Activated CD8-positive, alpha-beta memory T cell treated with anti-CD3 and anti-CD28 coated beads, Interleukin-2, amount 10 ng/mL, durations not matched to agents 7 days and 5 days (primary cell): ENCODE measurements around the gene KCNE3. TPM values are rescaled to one million over a fixed set of nuclear protein-coding genes. Genes with fewer than 3 reads are reported as not detected.
A peak's percentile ranks its signal among the peaks of the same experiment; 100 is the strongest.

Experiments used
- ATAC-seq: fragments of 150-1000 bp; cut with Tn5 transposase; one replicate; pipeline ENCODE4 v1.10.0; 2021; ENCODE audit warnings: moderate library complexity
- CTCF ChIA-PET: fragments of 350-600 bp; sonication (Branson Sonifier 250); formaldehyde crosslinking; loops from one replicate; lab custom pipeline; 2021; ENCODE audit warnings: antibody characterized with exemption; lab: Charles Lee
- DNase-seq: peaks from one replicate; pipeline ENCODE4 v3.0.0-alpha.2; 2020
- H3K27ac Mint-ChIP-seq: one replicate; pipeline ENCODE4 v1.8.0; 2021; ENCODE audit warnings: mild to moderate bottlenecking, mixed read lengths
- H3K27me3 Mint-ChIP-seq: one replicate; pipeline ENCODE4 v1.8.0; 2021; ENCODE audit warnings: mixed read lengths
- H3K36me3 Mint-ChIP-seq: one replicate; pipeline ENCODE4 v1.8.0; 2021; ENCODE audit warnings: mild to moderate bottlenecking, mixed read lengths
- H3K4me1 Mint-ChIP-seq: one replicate; pipeline ENCODE4 v1.8.0; 2021; ENCODE audit warnings: mixed read lengths
- H3K4me3 Mint-ChIP-seq: one replicate; pipeline ENCODE4 v1.8.0; 2021; ENCODE audit warnings: mild to moderate bottlenecking, moderate library complexity, mixed read lengths
- H3K9me3 Mint-ChIP-seq: one replicate; pipeline ENCODE4 v1.8.0; 2022; ENCODE audit warnings: low read depth, mixed read lengths
- total RNA-seq, 2 experiments: library from RNA; stranded (reverse); gene quantifications; one replicate each; pipeline ENCODE4 v1.2.3, GENCODE V29; 2021

Gene KCNE3
- total RNA-seq, 2 experiments from 2014 or later, result 0.16 TPM; not detected in 1

GRCh38 chr11:74480688-74481417 lies 13.5 kb upstream of the KCNE3 start:
- DNase-seq (no peak), ATAC-seq (no peak)
- CTCF ChIA-PET, result no interaction called here
- Mint-ChIP-seq H3K4me1 (peaks cover 2% of the 10 kb centered on the region), H3K9me3 (no peaks in the 10 kb centered on the region), H3K27ac (no peak overlapping the region), H3K27me3 (peaks cover 6% of the 10 kb centered on the region), H3K4me3 (no peak overlapping the region), H3K36me3 (no peaks in the 10 kb centered on the region)

- no peaks in the 10 kb centered on the region for H3K4me1 Mint-ChIP-seq
- H3K9me3 Mint-ChIP-seq, result no peaks in the 10 kb centered on the region
- CTCF ChIA-PET, result no interaction called here
- H3K27me3 Mint-ChIP-seq, result peaks cover 7% of the 10 kb centered on the region
- ATAC-seq (no peak), DNase-seq (no peak)
- no peak overlapping the region for H3K4me3 Mint-ChIP-seq
- no peaks in the 10 kb centered on the region for H3K36me3 Mint-ChIP-seq
- H3K27ac Mint-ChIP-seq, result no peak overlapping the region
These were observed 12.4 kb upstream of the KCNE3 start for GRCh38 chr11:74479732-74480123.

- Mint-ChIP-seq H3K27me3 (peaks cover 7% of the 10 kb centered on the region), H3K36me3 (no peaks in the 10 kb centered on the region), H3K4me1 (no peaks in the 10 kb centered on the region), H3K27ac (no peak overlapping the region), H3K9me3 (no peaks in the 10 kb centered on the region), H3K4me3 (no peak overlapping the region)
- ATAC-seq (no peak), DNase-seq (no peak)
- CTCF ChIA-PET, result no interaction called here
These were observed 11.8 kb upstream of the KCNE3 start for GRCh38 chr11:74478877-74479731.

GRCh38 chr11:74476536-74476935 lies 9.2 kb upstream of the KCNE3 start:
- H3K27me3 Mint-ChIP-seq, result peaks cover 7% of the 10 kb centered on the region
- CTCF ChIA-PET, result interaction anchor here (0.9 to 1.1 kb wide), 2 partner anchors 23 to 395 kb away, joined by 3 to 4 read pairs; no protein-coding TSS in a partner anchor
- ATAC-seq (no peak), DNase-seq (no peak)
- no peaks in the 10 kb centered on the region for H3K9me3 Mint-ChIP-seq
- H3K4me3 Mint-ChIP-seq, result no peak overlapping the region
- H3K27ac Mint-ChIP-seq, result no peak overlapping the region
- no peaks in the 10 kb centered on the region for H3K36me3 Mint-ChIP-seq
- H3K4me1 Mint-ChIP-seq, result peaks cover 10% of the 10 kb centered on the region

- no peak for DNase-seq
- Mint-ChIP-seq H3K4me3 (no peak overlapping the region), H3K36me3 (no peaks in the 10 kb centered on the region), H3K27me3 (peaks cover 10% of the 10 kb centered on the region), H3K27ac (no peak overlapping the region), H3K9me3 (no peaks in the 10 kb centered on the region), H3K4me1 (peaks cover 10% of the 10 kb centered on the region)
- CTCF ChIA-PET, result interaction anchor here (1.2 kb wide), 1 partner anchor 25 kb away, joined by 3 read pairs; no protein-coding TSS in a partner anchor
- no peak for ATAC-seq
These were observed 7.0 kb upstream of the KCNE3 start for GRCh38 chr11:74474316-74474715.

- no peaks in the 10 kb centered on the region for H3K36me3 Mint-ChIP-seq
- H3K4me1 Mint-ChIP-seq, result peaks cover 10% of the 10 kb centered on the region
- CTCF ChIA-PET, result interaction anchor here (1.2 kb wide), 1 partner anchor 24 kb away, joined by 3 read pairs; no protein-coding TSS in a partner anchor
- H3K27ac Mint-ChIP-seq, result no peak overlapping the region
- no peaks in the 10 kb centered on the region for H3K9me3 Mint-ChIP-seq
- ATAC-seq (no peak), DNase-seq (no peak)
- no peak overlapping the region for H3K4me3 Mint-ChIP-seq
- peaks cover 13% of the 10 kb centered on the region for H3K27me3 Mint-ChIP-seq
These were observed 6.2 kb upstream of the KCNE3 start for GRCh38 chr11:74473382-74474173.

GRCh38 chr11:74471668-74472429 lies 4.5 kb upstream of the KCNE3 start:
- Mint-ChIP-seq H3K9me3 (no peaks in the 10 kb centered on the region), H3K27me3 (peaks cover 25% of the 10 kb centered on the region), H3K36me3 (no peaks in the 10 kb centered on the region), H3K4me3 (no peak overlapping the region), H3K4me1 (peaks cover 16% of the 10 kb centered on the region), H3K27ac (no peak overlapping the region)
- ATAC-seq (peak; percentile 9), DNase-seq (no peak)
- CTCF ChIA-PET, result interaction anchor here (1.4 kb wide), 1 partner anchor 22 kb away, joined by 6 read pairs; no protein-coding TSS in a partner anchor

- Mint-ChIP-seq H3K4me1 (peaks cover 16% of the 10 kb centered on the region), H3K9me3 (no peaks in the 10 kb centered on the region), H3K27ac (no peak overlapping the region), H3K27me3 (peaks cover 32% of the 10 kb centered on the region), H3K4me3 (no peak overlapping the region), H3K36me3 (no peaks in the 10 kb centered on the region)
- CTCF ChIA-PET, result interaction anchor here (1.4 kb wide), 1 partner anchor 21 kb away, joined by 6 read pairs; no protein-coding TSS in a partner anchor
- ATAC-seq (no peak), DNase-seq (no peak)
These were observed 3.7 kb upstream of the KCNE3 start for GRCh38 chr11:74471037-74471436.

GRCh38 chr11:74470526-74470925 lies 3.2 kb upstream of the KCNE3 start:
- Mint-ChIP-seq H3K27me3 (peaks cover 30% of the 10 kb centered on the region), H3K27ac (no peak overlapping the region), H3K4me3 (no peak overlapping the region), H3K36me3 (no peaks in the 10 kb centered on the region), H3K4me1 (peaks cover 16% of the 10 kb centered on the region), H3K9me3 (no peaks in the 10 kb centered on the region)
- ATAC-seq (no peak), DNase-seq (no peak)
- CTCF ChIA-PET, result interaction anchor here (1.4 kb wide), 1 partner anchor 21 kb away, joined by 6 read pairs; no protein-coding TSS in a partner anchor

GRCh38 chr11:74468936-74469335 lies 1.6 kb upstream of the KCNE3 start:
- CTCF ChIA-PET, result no interaction called here
- no peak overlapping the region for H3K27ac Mint-ChIP-seq
- peaks cover 16% of the 10 kb centered on the region for H3K4me1 Mint-ChIP-seq
- H3K36me3 Mint-ChIP-seq, result no peaks in the 10 kb centered on the region
- ATAC-seq (no peak), DNase-seq (no peak)
- peaks cover 36% of the 10 kb centered on the region for H3K27me3 Mint-ChIP-seq
- H3K4me3 Mint-ChIP-seq, result no peak overlapping the region
- no peaks in the 10 kb centered on the region for H3K9me3 Mint-ChIP-seq

- Mint-ChIP-seq H3K4me1 (peaks cover 16% of the 10 kb centered on the region), H3K9me3 (no peaks in the 10 kb centered on the region), H3K27ac (no peak overlapping the region), H3K36me3 (no peaks in the 10 kb centered on the region), H3K4me3 (no peak overlapping the region), H3K27me3 (peaks cover 38% of the 10 kb centered on the region)
- ATAC-seq (no peak), DNase-seq (no peak)
- CTCF ChIA-PET, result no interaction called here
These were observed 1.2 kb upstream of the KCNE3 start for GRCh38 chr11:74468521-74468920.

- CTCF ChIA-PET, result no interaction called here
- peaks cover 38% of the 10 kb centered on the region for H3K27me3 Mint-ChIP-seq
These were observed 709 bp upstream of the KCNE3 start for GRCh38 chr11:74468058-74468457.

More at GRCh38 chr11:74468058-74468457, 709 bp upstream of the KCNE3 start:
- H3K9me3 Mint-ChIP-seq, result no peaks in the 10 kb centered on the region
- H3K4me1 Mint-ChIP-seq, result peaks cover 16% of the 10 kb centered on the region
- DNase-seq (peak; percentile 45), ATAC-seq (no peak)
- no peak overlapping the region for H3K4me3 Mint-ChIP-seq
- no peaks in the 10 kb centered on the region for H3K36me3 Mint-ChIP-seq
- H3K27ac Mint-ChIP-seq, result no peak overlapping the region
